Mammary epithelial cell (primary cell): ENCODE results near the gene IL4R.

ENCODE experiments used
- EZH2 ChIP-seq: IDR thresholded peaks from 2 replicates; pipeline ENCODE4 v1.6.1; 2012; ENCODE audit warnings: low read length, inconsistent platforms, borderline replicate concordance
- TF ChIP-seq, protein P1 (sequence below), 2 donors: IDR thresholded peaks in 1 of 2; conservative IDR thresholded peaks in 1 of 2; 2 replicates each; pipeline ENCODE4 v1.5.1; 2011 to 2012; ENCODE audit warnings: inconsistent platforms in 2 of 2, low read length in 2 of 2, mild to moderate bottlenecking in 2 of 2, control low read depth in 1 of 2, low read depth in 1 of 2; ENCODE audit not compliant: insufficient read depth in 1 of 2; ENCODE audit errors: extremely low read depth in 1 of 2

DNA sequence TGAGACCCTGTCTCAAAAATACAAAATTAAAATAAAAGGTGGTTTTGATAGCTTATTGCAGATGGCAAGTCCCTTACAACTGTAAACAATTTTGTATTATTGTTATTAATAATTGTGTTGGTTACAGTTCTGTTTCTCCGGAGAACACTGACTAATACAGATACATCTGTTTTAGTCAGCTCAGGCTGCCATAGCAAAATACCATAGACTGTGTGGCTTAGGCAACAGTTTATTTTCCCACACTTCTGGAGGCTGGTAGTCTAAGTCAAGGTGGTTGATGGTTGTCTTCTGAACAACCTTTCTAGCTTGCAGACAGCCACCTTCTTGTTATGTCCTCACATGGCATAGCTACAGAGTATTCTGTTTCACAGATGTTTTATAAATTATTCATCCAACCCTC is 74.0 kb downstream of the IL4R start:
- TF ChIP-seq, protein P1, sequence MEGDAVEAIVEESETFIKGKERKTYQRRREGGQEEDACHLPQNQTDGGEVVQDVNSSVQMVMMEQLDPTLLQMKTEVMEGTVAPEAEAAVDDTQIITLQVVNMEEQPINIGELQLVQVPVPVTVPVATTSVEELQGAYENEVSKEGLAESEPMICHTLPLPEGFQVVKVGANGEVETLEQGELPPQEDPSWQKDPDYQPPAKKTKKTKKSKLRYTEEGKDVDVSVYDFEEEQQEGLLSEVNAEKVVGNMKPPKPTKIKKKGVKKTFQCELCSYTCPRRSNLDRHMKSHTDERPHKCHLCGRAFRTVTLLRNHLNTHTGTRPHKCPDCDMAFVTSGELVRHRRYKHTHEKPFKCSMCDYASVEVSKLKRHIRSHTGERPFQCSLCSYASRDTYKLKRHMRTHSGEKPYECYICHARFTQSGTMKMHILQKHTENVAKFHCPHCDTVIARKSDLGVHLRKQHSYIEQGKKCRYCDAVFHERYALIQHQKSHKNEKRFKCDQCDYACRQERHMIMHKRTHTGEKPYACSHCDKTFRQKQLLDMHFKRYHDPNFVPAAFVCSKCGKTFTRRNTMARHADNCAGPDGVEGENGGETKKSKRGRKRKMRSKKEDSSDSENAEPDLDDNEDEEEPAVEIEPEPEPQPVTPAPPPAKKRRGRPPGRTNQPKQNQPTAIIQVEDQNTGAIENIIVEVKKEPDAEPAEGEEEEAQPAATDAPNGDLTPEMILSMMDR (conservative IDR thresholded peaks at IDR 0.05 in 1 of 2, IDR thresholded peaks at IDR 0.05 in 1 of 2; ENCODE audit: extremely low read depth in 1 of 2, insufficient read depth in 1 of 2, low read depth in 1 of 2, low read length in 2 of 2): no peak
- no peak for TF ChIP-seq EZH2
